Measurements from ENCODE around the gene ARL11.

ARL11 gene

DNA sequence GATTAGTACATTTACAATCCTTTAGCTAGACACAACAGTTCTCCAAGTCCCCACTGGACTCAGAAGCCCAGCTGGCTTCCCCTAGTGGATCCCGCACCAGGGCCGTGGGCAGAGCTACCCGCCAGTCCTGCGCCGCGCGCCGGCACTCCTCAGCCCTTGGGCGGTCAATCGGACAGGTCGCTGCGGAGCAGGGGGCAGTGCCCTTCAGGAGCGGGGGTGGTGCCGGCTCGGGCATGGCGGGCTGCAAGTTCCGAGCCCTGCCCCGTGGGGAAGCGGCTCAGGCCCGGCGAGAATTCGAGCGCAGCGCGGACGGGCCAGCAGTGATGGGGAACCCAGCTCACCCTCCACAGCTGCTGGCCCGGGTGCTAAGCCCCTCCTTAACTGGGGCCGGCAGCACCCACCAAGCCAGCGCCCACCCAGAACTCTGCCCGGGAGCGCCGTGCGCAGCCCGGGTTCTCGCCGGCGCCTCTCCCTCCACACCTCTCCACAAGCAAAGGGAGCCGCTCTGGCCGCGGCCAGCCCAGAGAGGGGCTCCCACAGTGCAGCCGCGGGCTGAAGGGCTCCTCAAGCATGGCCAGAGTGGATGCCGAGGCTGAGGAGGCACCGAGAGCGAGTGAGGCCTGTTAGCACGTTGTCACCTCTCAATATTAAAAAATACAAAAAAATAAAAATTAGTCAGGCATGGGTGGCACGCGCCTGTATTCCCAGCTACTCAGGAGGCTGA, 50.0 kb downstream of the ARL11 start:
- no peak for DNase-seq
- Histone ChIP-seq H3K36me3 (ENCODE audit: control insufficient read depth in 1 of 2, insufficient read depth in 2 of 2, low read length in 2 of 2) (peaks cover 7 to 8% of the 10 kb centered on the region in 2 experiments), H3K9ac (ENCODE audit: low read length) (no peak overlapping the region), H3K18ac (ENCODE audit: low read length) (no peak overlapping the region), H3K23ac (ENCODE audit: low read length) (no peak overlapping the region), H3K4me1 (ENCODE audit: control insufficient read depth in 1 of 2, insufficient read depth in 2 of 2, low read length in 2 of 2) (no peaks in the 10 kb centered on the region), H3K4me3 (ENCODE audit: low read depth, low read length) (no peak overlapping the region), H2AK5ac (ENCODE audit: low read length) (no peak overlapping the region), H4K12ac (ENCODE audit: low read depth, low read length) (no peak overlapping the region), H3K14ac (ENCODE audit: low read length) (no peak overlapping the region), H3K27me3 (ENCODE audit: insufficient read depth, low read length) (no peaks in the 10 kb centered on the region), H2BK5ac (ENCODE audit: low read depth, low read length, poor library complexity) (no peak overlapping the region), H4K91ac (ENCODE audit: low read depth, low read length) (no peak overlapping the region), H2AFZ (ENCODE audit: insufficient read depth, low read length, poor library complexity) (no peak overlapping the region), H2BK120ac (ENCODE audit: insufficient read depth, low read length, poor library complexity) (no peak overlapping the region), H3K4ac (ENCODE audit: low read depth, low read length) (no peak overlapping the region), H3K9me3 (ENCODE audit: insufficient read depth, low read depth, low read length) (peaks cover 7% of the 10 kb centered on the region), H3K79me1 (ENCODE audit: low read length) (no peaks in the 10 kb centered on the region), H2BK12ac (ENCODE audit: low read length) (no peak overlapping the region), H3K79me2 (ENCODE audit: control insufficient read depth, insufficient read depth, low read length, poor library complexity) (no peaks in the 10 kb centered on the region), H3K27ac (ENCODE audit: low read depth, low read length) (no peak overlapping the region), H3K4me2 (ENCODE audit: low read length) (no peak overlapping the region), H4K8ac (ENCODE audit: low read depth, low read length) (no peak overlapping the region)
- no CpG with 5 or more reads among the region's 48 CpGs for WGBS (ENCODE audit: extremely low coverage, insufficient coverage, insufficient read length)

- Histone ChIP-seq H3K14ac (ENCODE audit: low read length) (no peak overlapping the region), H2AFZ (ENCODE audit: insufficient read depth, low read length, poor library complexity) (no peak overlapping the region), H3K18ac (ENCODE audit: low read length) (no peak overlapping the region), H3K79me1 (ENCODE audit: low read length) (no peaks in the 10 kb centered on the region), H2BK5ac (ENCODE audit: low read depth, low read length, poor library complexity) (no peak overlapping the region), H3K4me2 (ENCODE audit: low read length) (no peak overlapping the region), H3K27ac (ENCODE audit: low read depth, low read length) (no peak overlapping the region), H3K27me3 (ENCODE audit: insufficient read depth, low read length) (no peaks in the 10 kb centered on the region), H3K4me3 (ENCODE audit: low read depth, low read length) (no peak overlapping the region), H3K79me2 (ENCODE audit: control insufficient read depth, insufficient read depth, low read length, poor library complexity) (no peaks in the 10 kb centered on the region), H3K23ac (ENCODE audit: low read length) (no peak overlapping the region), H3K9me3 (ENCODE audit: insufficient read depth, low read depth, low read length) (peaks cover 7% of the 10 kb centered on the region), H3K4me1 (ENCODE audit: control insufficient read depth in 1 of 2, insufficient read depth in 2 of 2, low read length in 2 of 2) (no peaks in the 10 kb centered on the region), H2BK120ac (ENCODE audit: insufficient read depth, low read length, poor library complexity) (no peak overlapping the region), H4K8ac (ENCODE audit: low read depth, low read length) (no peak overlapping the region), H3K36me3 (ENCODE audit: control insufficient read depth in 1 of 2, insufficient read depth in 2 of 2, low read length in 2 of 2) (peaks cover 7 to 8% of the 10 kb centered on the region in 2 experiments), H2AK5ac (ENCODE audit: low read length) (no peak overlapping the region), H4K12ac (ENCODE audit: low read depth, low read length) (no peak overlapping the region), H4K91ac (ENCODE audit: low read depth, low read length) (no peak overlapping the region), H3K9ac (ENCODE audit: low read length) (no peak overlapping the region), H2BK12ac (ENCODE audit: low read length) (no peak overlapping the region), H3K4ac (ENCODE audit: low read depth, low read length) (no peak overlapping the region)
- peak in 1 of 2 donors; percentile 41 for DNase-seq
- no CpG with 5 or more reads among the region's 3 CpGs for WGBS (ENCODE audit: extremely low coverage, insufficient coverage, insufficient read length)
Observed at GRCh38 chr13:49679246-49679645, 50.9 kb downstream of the ARL11 start.

GRCh38 chr13:49681842-49682435, 53.6 kb downstream of the ARL11 start:
- H3K4me3 ChIP-seq (ENCODE audit: low read depth, low read length): no peak overlapping the region
- H3K9ac ChIP-seq (ENCODE audit: low read length): no peak overlapping the region
- H2BK120ac ChIP-seq (ENCODE audit: insufficient read depth, low read length, poor library complexity): no peak overlapping the region
- H4K8ac ChIP-seq (ENCODE audit: low read depth, low read length): no peak overlapping the region
- peaks cover 7% of the 10 kb centered on the region for H3K9me3 ChIP-seq (ENCODE audit: insufficient read depth, low read depth, low read length)
- no CpG with 5 or more reads among the region's 4 CpGs for WGBS (ENCODE audit: extremely low coverage, insufficient coverage, insufficient read length)
- no peak overlapping the region for H3K4ac ChIP-seq (ENCODE audit: low read depth, low read length)
- no peak overlapping the region for H2AK5ac ChIP-seq (ENCODE audit: low read length)
- H2AFZ ChIP-seq (ENCODE audit: insufficient read depth, low read length, poor library complexity): no peak overlapping the region
- no peak for DNase-seq
- H3K14ac ChIP-seq (ENCODE audit: low read length): no peak overlapping the region
- H3K18ac ChIP-seq (ENCODE audit: low read length): no peak overlapping the region
- H3K4me2 ChIP-seq (ENCODE audit: low read length): no peak overlapping the region
- no peak overlapping the region for H2BK5ac ChIP-seq (ENCODE audit: low read depth, low read length, poor library complexity)
- H3K36me3 ChIP-seq (ENCODE audit: control insufficient read depth in 1 of 2, insufficient read depth in 2 of 2, low read length in 2 of 2): peaks cover 7 to 9% of the 10 kb centered on the region in 2 experiments
- H3K23ac ChIP-seq (ENCODE audit: low read length): no peak overlapping the region
- H4K91ac ChIP-seq (ENCODE audit: low read depth, low read length): no peak overlapping the region
- H2BK12ac ChIP-seq (ENCODE audit: low read length): no peak overlapping the region
- H3K79me2 ChIP-seq (ENCODE audit: control insufficient read depth, insufficient read depth, low read length, poor library complexity): no peaks in the 10 kb centered on the region
- no peak overlapping the region for H4K12ac ChIP-seq (ENCODE audit: low read depth, low read length)
- H3K4me1 ChIP-seq (ENCODE audit: control insufficient read depth in 1 of 2, insufficient read depth in 2 of 2, low read length in 2 of 2): no peaks in the 10 kb centered on the region
- H3K79me1 ChIP-seq (ENCODE audit: low read length): no peaks in the 10 kb centered on the region
- H3K27ac ChIP-seq (ENCODE audit: low read depth, low read length): no peak overlapping the region
- H3K27me3 ChIP-seq (ENCODE audit: insufficient read depth, low read length): no peaks in the 10 kb centered on the region

Data from trophoblast cell (in vitro differentiated cells and primary cell).